ENCODE measurements around the gene ACTL8.

DNA sequence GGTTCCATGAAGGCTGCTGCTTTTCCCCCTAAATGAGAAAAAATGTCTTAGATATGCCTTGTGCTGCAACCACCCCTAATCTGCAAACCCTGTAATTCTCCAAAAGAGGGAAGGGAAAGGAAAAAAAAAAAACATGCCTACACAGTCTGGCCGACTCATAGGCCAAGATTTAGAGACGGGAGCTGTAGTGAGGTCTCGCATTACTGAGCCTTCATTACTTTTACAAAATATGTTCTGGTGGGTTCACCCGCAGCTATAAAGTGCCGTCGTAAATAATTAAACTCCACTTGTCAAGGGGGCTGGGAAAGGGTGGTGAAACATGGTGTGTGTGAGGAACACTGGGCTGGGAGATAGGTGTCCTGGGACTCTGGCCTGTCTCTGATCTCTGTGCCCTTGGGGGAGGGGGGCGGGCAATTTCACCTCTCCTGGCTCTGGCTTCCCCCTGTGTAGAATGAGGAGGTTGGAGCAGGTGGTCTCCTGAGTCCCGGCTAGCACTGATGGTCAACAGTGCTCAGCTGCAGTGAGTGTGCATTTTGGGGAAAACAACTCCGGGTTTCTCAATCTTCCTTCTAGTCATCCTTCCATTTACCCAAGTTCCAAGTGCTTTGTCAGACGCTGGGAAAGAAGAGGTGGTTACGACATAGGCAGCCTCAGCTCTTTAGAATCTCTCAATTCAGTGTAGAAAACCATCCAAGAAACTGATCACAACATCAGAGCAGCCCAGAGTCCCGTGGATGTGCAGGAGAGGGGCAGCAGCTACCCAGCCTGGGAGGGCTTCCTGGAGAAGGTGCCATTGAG is 82.3 kb downstream of the ACTL8 start:
- TF ChIP-seq CTCF (IDR thresholded peaks at IDR 0.05; ENCODE audit: low read depth, low read length) (no peak), EZH2phosphoT487 (IDR thresholded peaks at IDR 0.05; ENCODE audit: low read depth) (no peak)
